Stimulated activated CD4-positive, alpha-beta T cell treated with anti-CD3 and anti-CD28 coated beads, TNF-alpha, amount 100 ng/mL, for 1 hour (primary cell): ENCODE measurements around the gene UQCR11.

ENCODE experiments used
- DNase-seq, 3 donors: peaks; one replicate each; pipeline ENCODE4 v3.0.0-alpha.2; 2020; ENCODE audit warnings: low read depth in 3 of 3, low spot score in 1 of 3

Gene UQCR11

DNA sequence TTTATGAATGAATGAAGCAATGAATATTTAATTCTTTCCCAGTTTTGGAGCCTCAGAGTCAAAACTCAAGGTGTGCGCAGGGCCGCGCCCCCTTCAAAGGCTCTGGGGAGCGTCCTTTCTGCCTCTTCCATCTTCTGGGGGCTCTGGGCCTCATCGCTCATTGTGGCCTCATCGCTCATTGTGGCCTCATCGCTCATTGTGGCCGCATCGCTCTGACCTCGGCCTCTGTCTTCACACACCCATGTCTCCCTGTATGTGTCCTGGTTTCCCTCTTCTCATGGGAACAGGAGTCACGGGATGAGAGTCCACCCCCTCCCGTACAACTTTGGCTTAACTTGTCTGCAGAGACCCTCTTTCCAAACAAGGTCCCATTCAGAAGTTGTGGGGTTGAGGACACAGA, 33.9 kb downstream of the UQCR11 start:
- no peak for DNase-seq

DNA sequence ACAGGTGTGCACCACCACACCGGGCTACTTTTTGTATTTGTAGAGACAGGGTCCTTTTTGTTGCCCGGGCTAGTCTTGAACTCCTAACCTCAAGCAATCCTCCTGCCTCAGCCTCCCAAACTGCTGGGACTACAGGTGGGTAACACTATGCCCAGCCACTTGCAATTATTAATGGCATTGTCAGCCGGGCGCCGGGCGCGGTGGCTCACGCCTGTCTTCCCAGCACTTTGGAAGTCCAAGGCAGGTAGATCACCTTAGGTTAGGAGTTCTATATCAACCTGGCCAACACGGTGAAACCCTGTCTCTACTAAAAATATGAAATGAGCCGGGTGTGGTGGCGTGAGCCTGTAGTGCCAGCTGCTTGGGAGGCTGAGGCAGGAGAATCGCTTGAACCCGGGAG, 34.4 kb downstream of the UQCR11 start:
- no peak for DNase-seq

DNA sequence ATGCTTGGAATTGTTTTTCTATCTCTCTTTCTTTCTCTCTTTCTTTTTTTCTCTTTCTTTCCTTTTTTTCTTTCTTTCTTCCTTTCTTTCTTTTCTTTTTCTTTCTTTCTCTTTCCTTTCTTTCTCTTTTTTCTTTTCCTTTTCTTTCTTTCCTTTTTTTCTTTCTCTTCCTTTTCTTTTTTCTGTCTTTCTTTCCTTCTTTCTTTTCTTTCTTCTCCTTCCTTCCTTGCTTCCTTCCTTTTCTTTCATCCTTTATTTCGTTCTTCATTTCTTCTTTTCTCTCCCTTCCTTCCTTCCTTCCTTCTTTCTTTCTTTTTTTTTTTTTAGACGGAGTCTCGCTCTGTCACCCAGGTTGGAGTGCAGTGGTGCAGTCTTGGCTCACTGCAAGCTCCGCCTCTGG, 35.3 kb downstream of the UQCR11 start:
- no peak for DNase-seq

- peak; percentile 64 to 77 (median 68) for DNase-seq
Measured at GRCh38 chr19:1568320-1569019, 36.8 kb downstream of the UQCR11 start, which contains the start of gene MEX3D. MEX3D (minus strand) TSS chr19:1568325; CDS start chr19:1568058, 267 bp downstream.

GRCh38 chr19:1567848-1568227, 37.4 kb downstream of the UQCR11 start:
- no peak for DNase-seq

- no peak for DNase-seq
Measured at GRCh38 chr19:1567116-1567847, 38.0 kb downstream of the UQCR11 start.

DNA sequence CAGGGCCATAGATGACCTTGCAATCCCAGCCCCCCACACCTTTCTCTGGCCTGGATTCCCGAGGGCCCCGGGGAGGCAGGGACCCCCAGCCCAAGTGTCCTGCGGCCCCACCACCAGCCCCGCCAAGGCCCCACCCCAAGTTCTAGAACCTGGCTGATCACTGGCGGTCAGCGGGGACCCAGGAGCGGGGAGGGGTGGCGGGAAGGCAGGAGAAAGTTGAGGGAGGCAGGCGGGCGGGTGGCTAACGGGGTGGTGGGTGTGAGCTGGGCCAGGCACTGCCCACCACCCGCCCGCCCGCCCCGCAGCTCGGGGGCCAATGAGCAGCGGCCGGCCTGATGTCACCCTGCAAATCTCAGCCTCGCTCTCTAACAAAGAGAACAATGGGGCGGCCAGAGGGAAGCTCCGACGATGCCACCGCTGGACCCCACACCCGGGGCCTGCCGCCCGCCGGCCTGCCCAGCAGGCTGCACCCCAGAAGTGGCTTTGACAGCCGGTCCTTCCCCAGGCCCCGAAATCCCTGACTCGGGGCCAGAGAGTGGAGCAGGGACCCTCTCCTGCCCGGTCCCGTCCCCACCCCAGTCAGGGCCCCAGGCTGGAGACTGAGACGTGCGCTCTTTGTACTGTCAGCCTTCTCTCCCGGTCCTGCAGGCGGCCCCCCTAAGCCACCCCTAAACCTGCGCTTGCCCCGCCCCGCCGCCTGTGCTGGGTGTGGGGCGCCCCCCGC, 38.7 kb downstream of the UQCR11 start:
- no peak for DNase-seq

GRCh38 chr19:1563251-1563650, 42.0 kb downstream of the UQCR11 start:
- DNase-seq = no peak

DNA sequence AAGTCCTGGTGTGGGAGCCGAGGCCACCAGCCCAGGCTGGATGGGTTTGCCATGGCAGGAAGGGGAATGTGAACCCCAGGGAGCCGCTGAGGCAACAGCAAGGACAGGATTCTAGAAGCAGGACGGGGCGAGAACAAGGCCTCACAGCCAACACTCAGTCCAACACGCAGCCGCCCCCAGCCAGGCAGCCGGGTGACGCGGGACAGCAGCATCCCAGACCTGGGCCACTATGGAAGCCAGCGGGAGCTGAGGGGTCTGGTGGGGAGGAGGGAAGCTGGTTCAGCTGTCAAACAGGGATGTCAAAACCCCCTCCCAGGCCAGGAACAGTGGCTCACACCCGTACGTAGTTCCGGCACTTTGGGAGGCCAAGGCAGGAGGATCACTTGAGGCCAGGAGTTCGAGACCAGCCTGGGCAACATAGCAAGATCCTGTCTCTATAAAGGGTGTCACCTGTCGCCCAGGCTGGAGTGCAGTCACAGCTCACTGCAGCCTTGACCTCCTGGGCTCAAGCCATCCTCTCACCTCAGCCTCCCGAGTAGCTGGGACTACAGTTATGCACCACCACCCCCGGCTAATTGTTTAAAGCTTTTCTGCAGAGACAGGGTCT, 43.9 kb downstream of the UQCR11 start:
- no peak for DNase-seq

GRCh38 chr19:1560286-1560882, 44.9 kb downstream of the UQCR11 start:
- no peak for DNase-seq

- DNase-seq = no peak
Measured at GRCh38 chr19:1558552-1558951, 46.7 kb downstream of the UQCR11 start.

GRCh38 chr19:1556390-1557070, 48.7 kb downstream of the UQCR11 start:
- no peak for DNase-seq

DNA sequence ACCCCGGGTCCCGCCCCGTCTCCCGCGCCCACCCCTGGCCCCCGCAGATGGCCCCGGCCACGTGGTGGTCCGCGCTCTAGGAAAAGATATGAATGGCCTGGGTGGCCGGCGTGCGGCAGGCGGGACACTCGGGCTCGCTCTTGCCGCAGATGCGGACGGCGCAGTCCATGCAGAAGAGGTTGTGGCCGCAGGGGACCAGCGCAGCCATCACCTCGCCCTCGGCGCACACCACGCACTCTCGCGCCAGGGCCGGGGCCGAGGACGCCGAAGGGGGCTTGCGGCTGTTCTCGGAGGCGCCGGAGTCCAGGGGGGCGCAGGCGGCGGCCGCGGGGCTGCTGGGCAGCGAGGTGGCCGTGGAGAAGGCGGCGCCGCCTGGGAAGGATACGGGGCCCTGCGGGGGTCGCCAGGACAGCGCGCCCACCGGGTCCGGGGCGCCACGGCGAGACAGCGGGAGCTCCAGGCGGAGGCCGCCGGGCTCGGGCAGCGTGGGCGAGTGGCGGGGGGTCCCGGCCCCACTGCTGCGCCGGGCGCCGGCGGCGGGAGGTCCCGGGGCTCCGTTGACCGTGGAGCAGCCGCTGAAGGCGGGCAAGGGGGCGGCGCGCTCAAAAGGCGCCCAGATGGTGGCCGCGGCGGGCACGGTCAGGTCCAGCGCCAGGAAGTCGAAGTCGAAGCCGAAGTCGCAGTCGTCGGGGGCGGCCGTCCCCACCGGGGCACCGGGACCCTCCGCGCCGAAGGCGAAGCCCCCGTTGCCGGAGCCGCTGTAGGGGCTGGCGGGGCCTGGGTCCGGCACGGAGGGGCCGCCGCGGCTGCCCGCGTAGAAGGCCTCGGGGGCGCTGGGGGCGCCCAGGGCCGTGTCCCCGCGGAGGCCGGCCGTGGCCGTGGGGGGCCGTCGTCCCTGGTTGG, 49.5 kb downstream of the UQCR11 start:
- no peak for DNase-seq

DNA sequence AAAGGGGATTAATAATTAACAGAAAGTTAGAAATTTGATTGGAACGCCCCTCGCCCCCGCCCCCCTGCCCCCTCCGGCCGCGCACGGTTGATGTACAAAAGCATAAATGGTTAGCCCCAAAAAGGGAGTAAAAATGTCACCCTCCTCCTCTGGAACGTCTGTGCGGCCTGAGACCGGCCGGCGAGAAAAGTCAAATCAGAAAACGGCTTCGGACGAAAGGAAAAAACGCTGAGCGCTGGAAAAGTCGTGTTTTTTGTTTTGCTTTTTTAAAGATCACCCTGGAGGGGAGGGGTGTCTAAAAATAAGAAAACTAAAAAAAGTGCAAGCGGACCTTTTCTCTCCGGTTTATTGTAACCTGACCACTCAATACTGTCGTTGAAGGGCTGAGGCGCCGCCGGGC, 50.3 kb downstream of the UQCR11 start:
- DNase-seq = no peak

GRCh38 chr19:1553415-1553814, 51.8 kb downstream of the UQCR11 start:
- no peak for DNase-seq

DNA sequence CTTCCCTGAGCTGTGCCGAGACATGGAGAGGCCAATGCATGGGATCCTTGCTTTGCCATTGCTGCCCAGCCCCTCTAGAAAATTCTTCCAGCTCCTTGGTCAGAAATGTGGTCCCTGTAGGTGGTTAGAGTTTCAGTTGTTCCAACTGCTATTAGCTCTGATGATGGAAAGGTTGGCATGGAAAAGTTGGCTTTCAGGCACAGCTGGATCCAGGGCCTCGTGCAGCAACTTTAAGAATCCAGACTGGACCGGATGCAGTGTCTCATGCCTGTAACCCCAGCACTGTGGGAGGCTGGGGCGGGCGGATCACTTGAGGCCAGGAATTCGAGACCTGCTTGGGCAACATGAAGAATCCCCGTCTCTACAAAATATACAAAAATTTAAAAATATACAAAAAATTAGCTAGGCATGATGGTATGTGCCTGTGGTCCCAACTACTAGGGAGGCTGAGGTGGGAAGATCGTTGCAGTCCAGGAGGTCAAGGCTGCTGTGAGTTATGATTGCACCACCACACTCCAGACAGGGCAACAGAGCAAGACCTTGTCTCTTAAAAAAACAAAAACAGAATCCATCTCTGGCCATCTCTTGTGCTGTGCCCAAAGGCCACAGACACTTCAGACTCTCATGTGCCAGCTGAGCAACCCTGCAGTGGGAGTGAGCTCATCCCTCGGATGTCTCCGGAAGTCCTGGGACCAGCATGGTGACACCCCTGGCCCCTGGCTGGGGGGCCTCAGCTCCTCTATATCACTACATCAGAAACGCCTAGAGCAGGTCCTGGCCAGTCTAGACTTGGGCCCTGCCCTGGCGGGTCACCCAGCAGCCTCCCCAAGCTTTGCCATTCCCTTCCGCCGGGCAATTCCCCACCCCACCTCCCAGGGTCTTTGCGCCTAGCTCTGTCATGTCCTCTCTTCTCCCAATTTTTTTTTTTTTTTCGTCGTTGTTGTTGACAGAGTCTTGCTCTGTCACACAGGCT, 53.9 kb downstream of the UQCR11 start:
- DNase-seq = no peak

DNA sequence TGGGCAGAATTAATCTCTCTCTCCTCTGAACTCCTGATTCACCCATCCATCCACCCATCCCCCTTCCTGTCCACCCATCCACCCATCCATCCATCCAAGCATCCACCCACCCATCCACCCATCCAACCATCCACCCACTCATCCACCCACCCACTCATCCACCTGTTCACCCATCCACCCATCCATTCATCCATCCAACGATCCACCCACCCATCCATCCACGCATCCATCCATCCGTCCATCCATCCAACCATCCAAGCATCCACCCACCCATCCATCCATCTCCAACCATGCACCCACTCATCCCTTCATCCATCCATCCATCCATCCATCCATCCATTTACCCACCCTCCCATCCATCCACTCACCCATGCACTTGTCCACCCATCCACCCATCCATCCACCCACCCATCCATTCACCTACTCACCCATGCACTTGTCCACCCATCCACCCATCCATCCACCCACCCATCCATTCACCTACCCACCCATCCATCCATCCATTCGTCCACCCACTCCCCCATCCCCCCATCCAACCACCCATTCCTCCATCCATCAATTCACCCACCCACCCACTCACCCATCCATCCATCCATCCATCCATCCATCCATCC, 55.8 kb downstream of the UQCR11 start:
- no peak for DNase-seq
